Camera-type eye (tissue), 1 donor: ENCODE measurements around the gene KMT2B. TPM values are rescaled to one million over a fixed set of nuclear protein-coding genes. Genes with fewer than 3 reads are reported as not detected.

Source experiments
- total RNA-seq: library from RNA; depleted of rRNA; stranded (reverse); fragments of >200 nt; gene quantifications from one replicate; pipeline ENCODE4 v1.2.3, GENCODE V29; 2014

KMT2B gene
- total RNA-seq: 26.9 TPM

DNA sequence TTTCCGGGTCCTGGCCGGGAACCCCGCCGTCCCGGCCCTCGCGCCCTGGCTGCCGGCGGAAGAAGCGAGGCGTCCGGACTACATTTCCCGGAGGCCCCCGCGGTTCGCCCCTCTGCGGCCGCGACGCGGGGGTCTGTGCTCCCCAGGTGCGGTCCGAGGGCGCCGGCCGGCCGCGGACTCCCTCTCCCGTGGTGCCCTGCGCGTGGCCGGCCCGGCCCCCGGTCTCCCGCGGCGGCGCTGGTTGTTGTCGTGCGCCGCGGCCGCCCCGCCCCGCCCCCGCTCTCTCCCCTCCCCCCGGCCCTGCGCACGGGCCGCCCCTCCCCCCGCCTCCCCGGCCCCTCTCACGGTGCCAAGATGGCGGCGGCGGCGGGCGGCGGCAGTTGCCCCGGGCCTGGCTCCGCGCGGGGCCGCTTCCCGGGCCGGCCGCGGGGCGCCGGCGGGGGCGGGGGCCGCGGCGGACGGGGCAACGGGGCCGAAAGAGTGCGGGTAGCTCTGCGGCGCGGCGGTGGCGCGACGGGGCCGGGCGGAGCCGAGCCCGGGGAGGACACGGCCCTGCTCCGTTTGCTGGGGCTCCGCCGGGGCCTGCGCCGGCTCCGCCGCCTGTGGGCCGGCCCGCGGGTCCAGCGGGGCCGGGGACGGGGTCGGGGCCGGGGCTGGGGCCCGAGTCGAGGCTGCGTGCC is at the start of gene KMT2B:
Gene KMT2B (plus strand): TSS at position 339 of the 680 bp plus-strand sequence. CDS start 16 bp downstream, at position 355.

DNA sequence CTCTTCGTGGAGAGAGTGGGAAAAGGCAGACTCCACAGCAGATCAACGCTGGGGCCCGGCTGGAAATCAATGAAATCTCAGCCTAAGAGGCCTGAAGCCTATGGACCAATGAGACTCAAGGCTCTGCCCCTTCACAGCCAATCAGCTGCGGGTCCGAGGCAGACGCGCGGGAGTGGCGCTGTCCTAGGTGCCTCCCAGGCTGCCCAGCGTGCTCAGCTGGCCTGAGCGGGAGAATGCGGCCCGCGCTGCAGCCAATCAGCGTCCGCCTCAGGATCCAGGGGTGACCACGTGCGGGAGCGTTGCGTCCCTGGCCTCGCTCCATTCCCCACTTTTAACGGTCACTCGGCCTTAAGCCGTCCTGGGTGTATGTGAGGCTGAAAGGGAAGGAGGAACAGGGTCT is 13.6 kb upstream of the KMT2B start, which contains the start of gene ZBTB32:
Gene ZBTB32 (plus strand): TSS at position 341 of the 400 bp plus-strand sequence. CDS start 10,069 bp downstream, outside the sequence.

DNA sequence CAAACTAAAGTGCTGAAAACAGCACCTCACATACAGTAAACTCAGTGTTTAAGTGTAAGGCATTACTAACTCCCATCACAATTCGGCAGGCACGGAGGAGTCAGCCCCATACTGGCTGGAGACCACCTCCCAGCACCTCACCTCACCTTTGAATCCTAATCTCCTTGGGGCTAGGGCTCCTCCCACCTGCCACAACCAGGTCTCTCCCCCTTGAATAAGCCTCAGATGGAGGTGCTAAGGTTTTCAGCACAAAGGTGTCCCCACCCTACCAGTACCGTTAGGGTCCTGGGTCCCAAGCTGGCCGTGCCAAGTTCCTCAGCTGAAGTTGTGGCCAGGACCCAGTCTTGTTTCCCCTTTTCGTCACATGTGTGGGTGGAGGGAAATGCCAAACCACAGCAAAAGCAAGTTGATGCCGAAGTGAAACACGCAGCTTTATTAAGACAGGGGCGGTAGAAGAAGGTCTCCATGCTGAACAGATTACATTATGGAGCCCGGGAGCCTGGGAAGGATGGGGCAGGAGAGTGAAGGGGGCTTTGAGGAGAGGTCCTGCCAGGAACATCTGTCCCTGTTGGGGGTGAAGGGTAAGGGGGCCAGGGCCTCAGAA is 24.4 kb downstream of the KMT2B start, which contains the start of gene IGFLR1:
Gene IGFLR1 (minus strand): TSS at position 332 of the 604 bp plus-strand sequence. CDS start 1,272 bp downstream, outside the sequence.

GRCh38 chr19:35745328-35746086 is 27.7 kb downstream of the KMT2B start, which contains the start of the genes PSENEN and U2AF1L4:
Gene PSENEN (plus strand): TSS chr19:35745651. CDS start chr19:35745931, 280 bp downstream.
Gene U2AF1L4 (minus strand): TSS chr19:35745418. CDS start chr19:35745391, 27 bp downstream.

GRCh38 chr19:35748106-35749020 is 30.6 kb downstream of the KMT2B start, which contains the start of gene LIN37:
Gene LIN37 (plus strand): TSS chr19:35748576. CDS start chr19:35748725, 149 bp downstream.

GRCh38 chr19:35756377-35757230 is 38.8 kb downstream of the KMT2B start, which contains the start of gene HSPB6:
Gene HSPB6 (minus strand): TSS chr19:35757029. CDS start chr19:35757008, 21 bp downstream.

DNA sequence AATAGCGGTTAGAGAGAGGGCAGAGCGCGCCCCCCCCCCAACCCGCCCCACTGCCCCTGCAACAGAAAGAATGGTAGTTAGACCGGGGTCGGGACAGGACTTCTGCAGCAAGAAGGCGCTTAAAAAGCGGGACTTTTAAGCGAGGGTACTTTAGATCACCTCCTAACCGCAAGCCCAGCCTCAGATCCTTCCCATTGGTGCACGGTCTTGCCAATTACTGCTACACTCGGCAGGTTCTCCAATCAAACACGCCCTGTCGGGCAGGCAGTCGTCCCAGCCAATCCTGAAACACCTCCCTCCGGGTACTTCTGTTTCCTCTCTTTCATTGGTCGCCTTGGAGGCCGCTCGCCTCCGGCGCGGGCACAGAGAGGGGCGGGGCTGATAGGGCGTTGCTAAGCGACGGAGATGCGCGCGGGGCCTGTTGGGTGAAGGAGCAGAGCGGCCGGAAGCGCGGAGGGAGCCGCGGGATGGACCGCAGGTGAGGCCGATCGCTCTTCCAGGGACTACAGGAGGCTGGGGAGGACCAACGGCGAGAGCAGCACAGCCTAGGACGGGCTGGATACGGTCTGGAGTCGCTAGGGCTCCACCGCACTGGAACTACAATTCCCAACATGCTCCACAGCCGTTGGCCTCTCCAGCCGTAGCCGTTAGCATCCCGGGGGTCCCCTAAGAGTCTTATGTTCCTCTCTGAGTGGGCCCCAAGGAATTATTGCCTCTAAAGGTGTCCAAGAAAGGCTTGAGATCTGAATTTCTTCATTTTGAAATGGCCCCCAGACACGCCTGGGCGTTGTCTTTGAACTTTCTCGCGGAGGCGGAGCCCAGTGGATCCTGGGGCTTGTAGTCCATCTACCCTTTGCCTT is 40.2 kb downstream of the KMT2B start, which contains the start of gene PROSER3:
Gene PROSER3 (plus strand): TSS at position 428 of the 860 bp plus-strand sequence. CDS start 40 bp downstream, at position 468.

DNA sequence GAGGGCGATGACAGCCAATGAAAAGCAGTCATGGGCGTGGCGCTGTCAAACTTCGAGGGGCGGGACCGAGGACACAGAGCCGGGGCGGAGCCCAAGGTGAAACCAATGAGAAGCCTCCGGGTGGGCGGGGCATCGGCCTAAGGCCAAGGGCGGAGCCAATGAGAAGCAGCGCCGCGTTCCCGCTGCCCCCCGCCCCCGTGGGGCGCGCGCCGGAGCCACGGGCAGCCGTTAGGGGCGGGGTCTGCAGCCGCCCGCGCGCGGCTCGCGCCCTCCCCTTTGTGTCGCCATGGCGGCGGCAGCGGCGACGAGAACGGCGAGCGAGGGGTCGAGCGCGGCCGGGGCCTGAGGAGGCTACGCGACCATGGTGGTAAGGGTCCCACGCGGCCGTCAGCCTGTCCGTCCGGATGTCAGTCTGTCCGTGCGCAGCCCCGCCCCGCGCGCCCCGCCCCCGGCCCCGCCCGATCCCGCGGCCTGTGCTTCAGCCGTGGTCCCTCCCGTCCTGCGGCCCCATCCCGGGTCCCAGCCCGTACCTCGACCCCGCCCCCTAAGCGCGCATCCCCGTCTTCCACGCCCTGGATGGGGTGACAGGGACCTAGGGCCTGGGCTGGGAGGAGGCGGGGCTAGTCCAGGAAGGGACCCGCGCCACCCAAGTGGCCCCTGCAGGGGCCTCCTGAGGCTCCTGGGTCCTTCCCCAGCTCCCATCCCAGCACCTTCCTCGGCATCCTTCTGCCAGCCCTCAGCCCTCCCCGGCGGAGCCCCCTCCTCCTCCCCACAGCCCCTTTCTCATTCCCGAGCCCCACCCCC is 57.7 kb downstream of the KMT2B start, which contains the start of gene ARHGAP33:
Gene ARHGAP33 (plus strand): TSS at position 267 of the 804 bp plus-strand sequence. CDS start 95 bp downstream, at position 362.

Other genes with a start within 250 kb of the KMT2B start
- not detected for gene KRTDAP, start 227.5 kb upstream of the KMT2B start, total RNA-seq
- 31.8 TPM for gene DMKN, start 204.4 kb upstream of the KMT2B start, total RNA-seq
- 0.93 TPM for gene SBSN, start 189.7 kb upstream of the KMT2B start, total RNA-seq
- 0.38 TPM for gene GAPDHS, start 184.5 kb upstream of the KMT2B start, total RNA-seq
- 49.3 TPM for gene TMEM147, start 172.4 kb upstream of the KMT2B start, total RNA-seq
- not detected for gene ATP4A, start 154.3 kb upstream of the KMT2B start, total RNA-seq
- not detected for gene PMIS2, start 131.8 kb upstream of the KMT2B start, total RNA-seq
- gene HAUS5, start 105.3 kb upstream of the KMT2B start, total RNA-seq: 13.6 TPM
- gene RBM42, start 89.0 kb upstream of the KMT2B start, total RNA-seq: 42.9 TPM
- gene ETV2, start 76.3 kb upstream of the KMT2B start, total RNA-seq: not detected
- 239 TPM for gene COX6B1, start 69.7 kb upstream of the KMT2B start, total RNA-seq
- not detected for gene UPK1A, start 51.5 kb upstream of the KMT2B start, total RNA-seq
- gene ZBTB32, start 13.4 kb upstream of the KMT2B start, total RNA-seq: not detected
- gene IGFLR1, start 24.4 kb downstream of the KMT2B start, total RNA-seq: 2.6 TPM
- gene U2AF1L4, start 27.4 kb downstream of the KMT2B start, total RNA-seq: 13.8 TPM
- gene PSENEN, start 27.6 kb downstream of the KMT2B start, total RNA-seq: 12.8 TPM
- 11.6 TPM for gene LIN37, start 30.6 kb downstream of the KMT2B start, total RNA-seq
- gene HSPB6, start 39.0 kb downstream of the KMT2B start, total RNA-seq: 14.9 TPM
- 7.8 TPM for gene PROSER3, start 40.2 kb downstream of the KMT2B start, total RNA-seq
- 89.9 TPM for gene ARHGAP33, start 57.6 kb downstream of the KMT2B start, total RNA-seq
- gene PRODH2, start 94.8 kb downstream of the KMT2B start, total RNA-seq: 0.27 TPM
- 2.7 TPM for gene NPHS1, start 134.5 kb downstream of the KMT2B start, total RNA-seq
- 11.2 TPM for gene KIRREL2, start 138.9 kb downstream of the KMT2B start, total RNA-seq
- 106 TPM for gene APLP1, start 150.6 kb downstream of the KMT2B start, total RNA-seq
- gene NFKBID, start 182.5 kb downstream of the KMT2B start, total RNA-seq: 6.8 TPM
- not detected for gene HCST, start 184.5 kb downstream of the KMT2B start, total RNA-seq
- gene TYROBP, start 190.3 kb downstream of the KMT2B start, total RNA-seq: 10.4 TPM
- 5.4 TPM for gene LRFN3, start 218.4 kb downstream of the KMT2B start, total RNA-seq